Panc1 (cell line): ENCODE measurements around the gene TWF2. TPM values are rescaled to one million over a fixed set of nuclear protein-coding genes. Genes with fewer than 3 reads are reported as not detected.

ENCODE experiments used
- ATAC-seq: fragments of 200-7000 bp; cut with Tn5 transposase; 2 replicates; pipeline ENCODE4 v1.9.1; 2020; ENCODE audit warnings: mild to moderate bottlenecking, moderate library complexity
- BruUV-seq: library from RNA; stranded (reverse); fragments of 400-500 nt; replicated peaks from 2 replicates; lab custom pipeline; 2021; lab: Mats Ljungman, UMichigan
- CTCF ChIA-PET: fragments of 300-600 bp; sonication (Branson Sonifier 250); formaldehyde crosslinking; loops from one replicate; lab custom pipeline; 2022; ENCODE audit warnings: antibody characterized with exemption; lab: Charles Lee
- POLR2A ChIA-PET: fragments of 300-600 bp; sonication (Branson Sonifier 250); formaldehyde crosslinking; loops from one replicate; lab custom pipeline; 2022; ENCODE audit warnings: antibody characterized with exemption; lab: Charles Lee
- DNase-seq: peaks from one replicate; pipeline ENCODE4 v3.0.0-alpha.2; 2010; ENCODE audit warnings: low read depth, low spot score
- H3K27ac ChIP-seq: 2 replicates; pipeline ENCODE4 v1.5.1; 2011; ENCODE audit warnings: mild to moderate bottlenecking, low read length, inconsistent platforms
- H3K27me3 ChIP-seq: fragments of 200-500 bp; sonication (Bioruptor generic); 2 replicates; pipeline ENCODE4 v1.6.0; 2014; ENCODE audit warnings: low read length, inconsistent platforms; ENCODE audit not compliant: control insufficient read depth, insufficient read depth
- H3K36me3 ChIP-seq: fragments of 200-500 bp; sonication (Bioruptor generic); 2 replicates; pipeline ENCODE4 v1.5.1; 2014; ENCODE audit warnings: inconsistent platforms, mild to moderate bottlenecking, low read length, moderate library complexity; ENCODE audit not compliant: control insufficient read depth, insufficient read depth
- H3K4me1 ChIP-seq: 2 replicates; pipeline ENCODE4 v1.5.1; 2011; ENCODE audit warnings: inconsistent platforms, mild to moderate bottlenecking, low read length, moderate library complexity; ENCODE audit not compliant: control insufficient read depth, insufficient read depth
- H3K4me3 ChIP-seq, 2 experiments: 2 replicates each; pipeline ENCODE4 v1.5.1; 2011 to 2012; ENCODE audit warnings: low read depth in 2 of 2, low read length in 2 of 2, mild to moderate bottlenecking in 2 of 2, inconsistent platforms in 1 of 2, moderate library complexity in 1 of 2
- H3K9me3 ChIP-seq: fragments of 200-500 bp; sonication (Bioruptor generic); 2 replicates; pipeline ENCODE4 v1.5.1; 2014; ENCODE audit warnings: low read depth, mild to moderate bottlenecking, inconsistent platforms, low read length, moderate library complexity; ENCODE audit not compliant: control insufficient read depth, insufficient read depth
- POLR2AphosphoS5 ChIP-seq: IDR thresholded peaks from 2 replicates; pipeline ENCODE4 v1.6.1; 2012; ENCODE audit warnings: mild to moderate bottlenecking, low read depth, low read length, moderate library complexity
- SIN3A ChIP-seq: IDR thresholded peaks from 2 replicates; pipeline ENCODE4 v1.6.1; 2012; ENCODE audit warnings: low read depth, mild to moderate bottlenecking, low read length, moderate library complexity, borderline replicate concordance; ENCODE audit not compliant: insufficient read depth
- TCF7L2 ChIP-seq: IDR thresholded peaks from 2 replicates; pipeline ENCODE4 v1.6.1; 2011; ENCODE audit warnings: mild to moderate bottlenecking, low read depth, low read length, inconsistent platforms
- in situ Hi-C: cut with HindIII; loops from 2 replicates; pipeline ENCODE4 v1.10.0; 2016; ENCODE audit warnings: low sequenced_read_pairs, low pct_unique_long_range_greater_than_20kb
- intact Hi-C: fragments of 100-400 bp; cut with micrococcal nuclease; formaldehyde crosslinking; loops from one replicate; pipeline ENCODE4 v1.10.0; 2022; ENCODE audit not compliant: unreplicated experiment
- total RNA-seq: library from RNA; stranded (reverse); gene quantifications from one replicate; pipeline ENCODE4 v1.2.1, GENCODE V29; 2021; ENCODE audit not compliant: unreplicated experiment
- TF ChIP-seq, protein P1 (sequence below): fragments of 450-650 bp; IDR thresholded peaks from 2 replicates; pipeline ENCODE4 v1.5.1; 2017; ENCODE audit warnings: mild to moderate bottlenecking
- TF ChIP-seq, protein P2 (sequence below), 2 experiments: IDR thresholded peaks; 2 replicates each; pipeline ENCODE4 v1.6.1; 2011 to 2012; ENCODE audit warnings: low read depth in 2 of 2, control low read depth in 1 of 2, low read length in 1 of 2, mild to moderate bottlenecking in 1 of 2, moderate library complexity in 1 of 2; ENCODE audit not compliant: insufficient read depth in 1 of 2

TWF2 gene
- total RNA-seq, 1 experiment from 2014 or later: 51.9 TPM

DNA sequence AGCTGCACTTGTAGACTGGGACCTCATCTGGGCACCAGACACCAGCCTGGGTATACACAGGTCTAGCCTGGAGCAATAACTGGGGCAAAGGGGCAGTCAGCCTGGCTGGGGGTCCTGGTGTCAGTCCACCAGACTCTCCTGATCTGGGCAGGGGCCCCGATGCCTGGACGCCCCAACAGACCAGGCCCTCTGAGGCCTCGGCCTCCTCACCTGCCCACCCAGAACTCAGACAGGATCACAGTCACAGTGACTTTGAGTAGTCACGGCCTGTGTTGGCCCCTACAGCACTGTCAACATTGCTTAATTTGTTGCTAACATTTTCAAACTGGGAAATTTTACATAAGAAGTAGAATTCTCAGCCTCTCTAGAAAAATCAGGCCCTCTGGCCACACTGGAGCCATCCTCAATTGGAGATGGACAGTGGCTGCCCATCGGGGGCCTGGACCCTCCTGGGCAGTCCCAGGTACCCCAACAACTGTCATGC is 5.8 kb downstream of the TWF2 start:
- Histone ChIP-seq H3K4me3 (no peak overlapping the region), H3K9me3 (no peaks in the 10 kb centered on the region), H3K27ac (no peak overlapping the region), H3K4me1 (peaks cover 13% of the 10 kb centered on the region), H3K27me3 (no peaks in the 10 kb centered on the region), H3K36me3 (no peaks in the 10 kb centered on the region)
- BruUV-seq: no TSS peak
- CTCF ChIA-PET: interaction anchor here (0.7 kb wide), 1 partner anchor 200 kb away, joined by 6 read pairs; no protein-coding TSS in a partner anchor
- in situ Hi-C loops: no loop called here
- POLR2A ChIA-PET: no interaction called here
- TF ChIP-seq, protein P1, sequence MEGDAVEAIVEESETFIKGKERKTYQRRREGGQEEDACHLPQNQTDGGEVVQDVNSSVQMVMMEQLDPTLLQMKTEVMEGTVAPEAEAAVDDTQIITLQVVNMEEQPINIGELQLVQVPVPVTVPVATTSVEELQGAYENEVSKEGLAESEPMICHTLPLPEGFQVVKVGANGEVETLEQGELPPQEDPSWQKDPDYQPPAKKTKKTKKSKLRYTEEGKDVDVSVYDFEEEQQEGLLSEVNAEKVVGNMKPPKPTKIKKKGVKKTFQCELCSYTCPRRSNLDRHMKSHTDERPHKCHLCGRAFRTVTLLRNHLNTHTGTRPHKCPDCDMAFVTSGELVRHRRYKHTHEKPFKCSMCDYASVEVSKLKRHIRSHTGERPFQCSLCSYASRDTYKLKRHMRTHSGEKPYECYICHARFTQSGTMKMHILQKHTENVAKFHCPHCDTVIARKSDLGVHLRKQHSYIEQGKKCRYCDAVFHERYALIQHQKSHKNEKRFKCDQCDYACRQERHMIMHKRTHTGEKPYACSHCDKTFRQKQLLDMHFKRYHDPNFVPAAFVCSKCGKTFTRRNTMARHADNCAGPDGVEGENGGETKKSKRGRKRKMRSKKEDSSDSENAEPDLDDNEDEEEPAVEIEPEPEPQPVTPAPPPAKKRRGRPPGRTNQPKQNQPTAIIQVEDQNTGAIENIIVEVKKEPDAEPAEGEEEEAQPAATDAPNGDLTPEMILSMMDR: 0 out of 2 replicates have a peak, but pooled peaks have one; percentile 1
- no peak for TF ChIP-seq SIN3A
- no peak for TF ChIP-seq TCF7L2
- TF ChIP-seq, protein P2, sequence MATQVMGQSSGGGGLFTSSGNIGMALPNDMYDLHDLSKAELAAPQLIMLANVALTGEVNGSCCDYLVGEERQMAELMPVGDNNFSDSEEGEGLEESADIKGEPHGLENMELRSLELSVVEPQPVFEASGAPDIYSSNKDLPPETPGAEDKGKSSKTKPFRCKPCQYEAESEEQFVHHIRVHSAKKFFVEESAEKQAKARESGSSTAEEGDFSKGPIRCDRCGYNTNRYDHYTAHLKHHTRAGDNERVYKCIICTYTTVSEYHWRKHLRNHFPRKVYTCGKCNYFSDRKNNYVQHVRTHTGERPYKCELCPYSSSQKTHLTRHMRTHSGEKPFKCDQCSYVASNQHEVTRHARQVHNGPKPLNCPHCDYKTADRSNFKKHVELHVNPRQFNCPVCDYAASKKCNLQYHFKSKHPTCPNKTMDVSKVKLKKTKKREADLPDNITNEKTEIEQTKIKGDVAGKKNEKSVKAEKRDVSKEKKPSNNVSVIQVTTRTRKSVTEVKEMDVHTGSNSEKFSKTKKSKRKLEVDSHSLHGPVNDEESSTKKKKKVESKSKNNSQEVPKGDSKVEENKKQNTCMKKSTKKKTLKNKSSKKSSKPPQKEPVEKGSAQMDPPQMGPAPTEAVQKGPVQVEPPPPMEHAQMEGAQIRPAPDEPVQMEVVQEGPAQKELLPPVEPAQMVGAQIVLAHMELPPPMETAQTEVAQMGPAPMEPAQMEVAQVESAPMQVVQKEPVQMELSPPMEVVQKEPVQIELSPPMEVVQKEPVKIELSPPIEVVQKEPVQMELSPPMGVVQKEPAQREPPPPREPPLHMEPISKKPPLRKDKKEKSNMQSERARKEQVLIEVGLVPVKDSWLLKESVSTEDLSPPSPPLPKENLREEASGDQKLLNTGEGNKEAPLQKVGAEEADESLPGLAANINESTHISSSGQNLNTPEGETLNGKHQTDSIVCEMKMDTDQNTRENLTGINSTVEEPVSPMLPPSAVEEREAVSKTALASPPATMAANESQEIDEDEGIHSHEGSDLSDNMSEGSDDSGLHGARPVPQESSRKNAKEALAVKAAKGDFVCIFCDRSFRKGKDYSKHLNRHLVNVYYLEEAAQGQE (IDR thresholded peaks at IDR 0.05; ENCODE audit: insufficient read depth in 1 of 2, low read depth in 2 of 2, low read length in 1 of 2): no peak
- intact Hi-C loops: loop anchor here (10.0 kb wide), 1 partner anchor 102 kb away; no protein-coding TSS in a partner anchor
- DNase-seq (no peak), ATAC-seq (no peak)

DNA sequence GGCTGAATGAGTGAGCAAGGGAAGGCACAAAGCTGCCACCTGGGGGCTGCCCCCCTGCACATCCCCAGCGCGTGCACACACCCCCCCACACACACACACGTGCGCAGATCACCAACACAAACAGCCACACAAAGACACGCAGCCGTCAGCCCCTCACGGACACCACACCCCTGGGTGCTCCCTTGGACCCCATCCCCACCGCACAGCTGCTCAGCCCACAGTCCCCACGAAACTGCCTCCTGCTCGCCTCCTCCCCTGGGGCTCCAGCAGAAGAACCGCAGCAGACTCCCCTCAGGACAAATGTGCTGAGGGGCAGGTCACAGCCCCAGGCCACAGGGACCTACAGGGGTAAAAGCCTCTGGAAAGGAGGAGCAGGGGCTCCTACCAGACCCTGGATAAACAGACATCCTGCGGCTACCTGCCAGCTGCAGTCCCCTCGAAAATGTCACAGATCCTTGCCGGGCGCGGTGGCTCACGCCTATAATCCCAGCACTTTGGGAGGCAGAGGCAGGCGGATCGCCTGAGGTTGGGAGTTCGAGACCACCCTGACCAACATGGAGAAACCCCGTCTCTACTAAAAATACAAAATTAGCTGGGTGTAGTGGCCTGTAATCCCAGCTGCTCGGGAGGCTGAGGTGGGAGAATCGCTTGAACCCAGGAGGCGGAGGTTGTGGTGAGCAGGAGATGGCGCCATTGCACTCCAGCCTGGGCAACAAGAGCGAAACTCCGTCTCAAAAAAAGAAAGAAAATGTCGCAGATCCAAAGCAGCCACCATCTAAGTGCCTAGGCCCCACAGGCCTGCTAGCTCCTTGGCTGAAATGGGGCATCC is 6.5 kb downstream of the TWF2 start:
- peaks cover 13% of the 10 kb centered on the region for H3K4me1 ChIP-seq
- H3K9me3 ChIP-seq: no peaks in the 10 kb centered on the region
- BruUV-seq: no TSS peak
- intact Hi-C loops: loop anchor here (10.0 kb wide), 1 partner anchor 102 kb away; no protein-coding TSS in a partner anchor
- no peak for ATAC-seq
- H3K4me3 ChIP-seq: no peak overlapping the region
- no peak overlapping the region for H3K27ac ChIP-seq
- no peaks in the 10 kb centered on the region for H3K27me3 ChIP-seq
- TF ChIP-seq POLR2AphosphoS5: no peak
- TF ChIP-seq SIN3A: no peak
- TF ChIP-seq, protein P1: peak; percentile 62
- no peak for TF ChIP-seq TCF7L2
- CTCF ChIA-PET: interaction anchor here (0.9 to 1.0 kb wide), 2 partner anchors 107 to 181 kb away, joined by 3 to 4 read pairs; no protein-coding TSS in a partner anchor
- in situ Hi-C loops: no loop called here
- POLR2A ChIA-PET: no interaction called here
- no peak for DNase-seq
- H3K36me3 ChIP-seq: no peaks in the 10 kb centered on the region
